ENCODE results near the gene SULT1A1. TPM values are rescaled to one million over a fixed set of nuclear protein-coding genes. Genes with fewer than 3 reads are reported as not detected.
"Not testable (repeated sequence)": the region's sequence is repeated elsewhere in the genome, so short reads cannot be mapped to it uniquely, and the experiment has no call there.

Gene SULT1A1
- total RNA-seq, 2 donors from 2014 or later: 7.0 to 27.2 TPM

DNA sequence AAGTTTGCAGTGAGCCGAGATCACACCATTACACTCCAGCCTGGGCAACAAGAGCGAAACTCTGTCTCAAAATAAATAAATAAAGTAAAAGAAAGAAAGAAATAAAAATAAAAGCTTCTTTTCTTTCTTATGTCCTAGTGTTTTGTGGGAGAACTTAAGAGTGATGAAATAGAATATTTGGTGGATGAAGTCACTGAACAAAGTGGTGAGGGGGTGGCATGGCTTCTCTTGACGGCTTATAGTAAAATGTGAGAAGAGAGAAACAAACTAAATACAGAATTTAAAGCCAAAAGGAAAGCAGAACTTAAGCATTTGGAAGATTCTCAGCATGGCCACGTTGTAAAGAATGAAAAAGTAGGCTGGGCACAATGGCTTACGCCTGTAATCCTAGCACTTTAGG, 40.8 kb downstream of the SULT1A1 start:
- Histone ChIP-seq H3K4me1 (ENCODE audit: control insufficient read depth in 1 of 2, low read depth in 2 of 2) (no peaks in the 10 kb centered on the region), H3K4me3 (no peak overlapping the region), H3K36me3 (no peaks in the 10 kb centered on the region), H3K27me3 (replicated peaks; ENCODE audit: insufficient read depth) (no peaks in the 10 kb centered on the region), H3K27ac (no peak overlapping the region), H3K9me3 (no peaks in the 10 kb centered on the region)
- TF ChIP-seq, protein P1, sequence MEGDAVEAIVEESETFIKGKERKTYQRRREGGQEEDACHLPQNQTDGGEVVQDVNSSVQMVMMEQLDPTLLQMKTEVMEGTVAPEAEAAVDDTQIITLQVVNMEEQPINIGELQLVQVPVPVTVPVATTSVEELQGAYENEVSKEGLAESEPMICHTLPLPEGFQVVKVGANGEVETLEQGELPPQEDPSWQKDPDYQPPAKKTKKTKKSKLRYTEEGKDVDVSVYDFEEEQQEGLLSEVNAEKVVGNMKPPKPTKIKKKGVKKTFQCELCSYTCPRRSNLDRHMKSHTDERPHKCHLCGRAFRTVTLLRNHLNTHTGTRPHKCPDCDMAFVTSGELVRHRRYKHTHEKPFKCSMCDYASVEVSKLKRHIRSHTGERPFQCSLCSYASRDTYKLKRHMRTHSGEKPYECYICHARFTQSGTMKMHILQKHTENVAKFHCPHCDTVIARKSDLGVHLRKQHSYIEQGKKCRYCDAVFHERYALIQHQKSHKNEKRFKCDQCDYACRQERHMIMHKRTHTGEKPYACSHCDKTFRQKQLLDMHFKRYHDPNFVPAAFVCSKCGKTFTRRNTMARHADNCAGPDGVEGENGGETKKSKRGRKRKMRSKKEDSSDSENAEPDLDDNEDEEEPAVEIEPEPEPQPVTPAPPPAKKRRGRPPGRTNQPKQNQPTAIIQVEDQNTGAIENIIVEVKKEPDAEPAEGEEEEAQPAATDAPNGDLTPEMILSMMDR (IDR thresholded peaks at IDR 0.05): no peak
- ATAC-seq (ENCODE audit: insufficient number of reproducible peaks, low FRiP score, low read depth): no peak
- DNase-seq (ENCODE audit: low spot score): no peak

DNA sequence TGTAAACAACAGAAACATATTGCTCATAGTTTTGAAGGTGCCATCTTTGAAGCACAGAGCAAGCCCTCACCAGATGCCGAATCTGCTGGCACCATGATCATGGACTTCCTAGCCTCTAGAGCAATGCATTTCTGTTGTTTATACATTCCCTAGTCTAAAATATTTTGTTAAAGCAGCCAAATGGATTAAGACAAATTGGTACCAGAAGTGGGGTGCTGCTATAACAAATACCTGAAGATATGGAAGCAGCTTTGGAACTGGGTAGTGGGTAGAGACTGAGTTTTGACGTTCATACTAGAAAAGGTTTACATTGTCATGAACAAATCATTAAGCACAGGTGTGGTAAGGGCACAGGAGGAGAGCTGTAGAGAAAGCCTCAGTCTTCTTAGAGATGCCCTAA, 42.6 kb downstream of the SULT1A1 start:
- H3K36me3 ChIP-seq: no peaks in the 10 kb centered on the region
- H3K27me3 ChIP-seq (replicated peaks; ENCODE audit: insufficient read depth): no peaks in the 10 kb centered on the region
- H3K4me3 ChIP-seq: no peak overlapping the region
- H3K27ac ChIP-seq: no peak overlapping the region
- H3K9me3 ChIP-seq: no peaks in the 10 kb centered on the region
- TF ChIP-seq, protein P1 (IDR thresholded peaks at IDR 0.05): no peak
- DNase-seq (ENCODE audit: low spot score): no peak
- ATAC-seq (ENCODE audit: insufficient number of reproducible peaks, low FRiP score, low read depth): no peak
- H3K4me1 ChIP-seq (ENCODE audit: control insufficient read depth in 1 of 2, low read depth in 2 of 2): peaks cover 0 to 1% of the 10 kb centered on the region in 2 donors

DNA sequence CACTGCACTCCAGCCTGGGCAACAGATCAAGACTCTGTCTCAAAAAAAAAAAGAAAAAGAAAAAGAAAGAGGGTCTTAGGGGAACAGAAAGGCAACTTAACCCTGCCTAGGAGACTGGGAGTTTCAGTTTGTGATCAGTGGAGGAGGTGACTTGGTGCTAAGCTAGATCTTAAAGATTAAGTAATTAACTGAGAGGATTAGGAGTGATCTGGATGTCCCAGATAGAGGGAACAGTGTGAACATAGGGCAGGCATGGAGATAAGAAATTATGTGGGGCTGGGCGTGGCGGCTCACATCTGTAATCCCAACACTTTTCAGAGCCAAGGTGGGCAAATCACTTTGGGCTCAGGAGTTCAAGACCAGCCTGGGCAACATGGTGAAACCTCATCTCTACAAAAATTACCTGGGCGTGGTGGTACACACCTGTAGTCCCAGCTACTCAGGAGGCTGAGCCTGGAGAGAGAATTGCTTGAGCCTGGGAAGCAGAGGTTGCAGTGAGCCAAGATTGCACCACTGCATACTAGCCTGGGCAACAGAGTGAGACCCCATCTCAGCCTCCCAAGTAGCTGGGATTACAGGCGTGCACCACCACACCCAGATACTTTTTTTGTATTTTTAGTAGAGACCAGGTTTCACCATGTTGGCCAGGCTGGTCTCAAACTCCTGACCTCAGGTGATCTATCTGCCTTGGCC, 43.5 kb downstream of the SULT1A1 start:
- not testable (repeated sequence) for H3K27ac ChIP-seq; ATAC-seq (ENCODE audit: insufficient number of reproducible peaks, low FRiP score, low read depth); H3K4me3 ChIP-seq; H3K9me3 ChIP-seq; H3K27me3 ChIP-seq (replicated peaks; ENCODE audit: insufficient read depth); DNase-seq (ENCODE audit: low spot score); H3K36me3 ChIP-seq
- peaks cover 0 to 10% of the 10 kb centered on the region in 2 donors for H3K4me1 ChIP-seq (ENCODE audit: control insufficient read depth in 1 of 2, low read depth in 2 of 2)

DNA sequence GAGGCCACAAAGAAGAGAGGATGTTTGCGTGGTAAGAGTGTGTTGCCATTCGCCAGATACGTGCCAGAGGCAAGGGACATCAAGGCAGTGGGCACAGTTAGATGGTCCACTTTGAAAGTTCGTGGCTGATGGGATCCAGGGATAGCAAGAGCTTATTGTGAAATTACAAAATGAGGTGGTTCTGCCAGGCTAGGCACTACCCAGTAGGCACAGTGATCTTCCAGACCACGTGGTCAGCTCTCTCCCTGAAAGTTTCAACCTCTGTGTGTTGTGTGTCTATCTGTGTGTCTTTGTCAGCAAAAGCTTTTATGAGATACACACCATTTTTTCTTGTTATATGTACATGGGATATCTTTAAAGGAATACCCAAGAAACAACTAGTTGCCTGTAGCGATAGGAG, 46.6 kb downstream of the SULT1A1 start:
- H3K4me3 ChIP-seq: no peak overlapping the region
- DNase-seq (ENCODE audit: low spot score) (no peak), ATAC-seq (ENCODE audit: insufficient number of reproducible peaks, low FRiP score, low read depth) (no peak)
- TF ChIP-seq, protein P1 (IDR thresholded peaks at IDR 0.05): no peak
- H3K27ac ChIP-seq: no peak overlapping the region
- H3K36me3 ChIP-seq: no peaks in the 10 kb centered on the region
- no peaks in the 10 kb centered on the region for H3K9me3 ChIP-seq
- H3K4me1 ChIP-seq (ENCODE audit: control insufficient read depth in 1 of 2, low read depth in 2 of 2): peaks cover 0 to 13% of the 10 kb centered on the region in 2 donors
- H3K27me3 ChIP-seq (replicated peaks; ENCODE audit: insufficient read depth): no peaks in the 10 kb centered on the region

DNA sequence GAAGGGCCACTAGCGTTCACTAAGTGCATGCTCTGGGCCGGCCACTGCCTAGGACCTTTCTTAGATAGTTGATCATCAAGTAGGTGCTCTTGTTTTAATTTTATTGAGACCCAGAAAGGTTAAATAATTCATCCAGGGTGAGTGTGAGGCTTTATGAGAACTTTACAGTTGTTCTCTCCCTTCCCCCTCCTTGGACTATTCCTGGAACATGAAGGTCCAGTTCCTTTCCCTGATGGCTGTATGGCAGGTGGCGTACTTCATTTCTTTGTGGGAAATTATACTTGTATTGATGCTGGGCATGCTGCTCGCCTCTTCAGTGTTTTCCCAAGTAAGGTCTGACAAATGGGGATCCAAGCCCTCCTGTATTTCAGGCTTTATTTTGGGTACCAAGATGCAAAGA, 47.6 kb downstream of the SULT1A1 start:
- Histone ChIP-seq H3K9me3 (no peaks in the 10 kb centered on the region), H3K36me3 (no peaks in the 10 kb centered on the region), H3K27me3 (replicated peaks; ENCODE audit: insufficient read depth) (no peaks in the 10 kb centered on the region), H3K27ac (no peak overlapping the region), H3K4me3 (no peak overlapping the region), H3K4me1 (ENCODE audit: control insufficient read depth in 1 of 2, low read depth in 2 of 2) (peaks cover 0 to 13% of the 10 kb centered on the region in 2 donors)
- TF ChIP-seq, protein P1 (IDR thresholded peaks at IDR 0.05): no peak
- DNase-seq (ENCODE audit: low spot score): no peak
- ATAC-seq (ENCODE audit: insufficient number of reproducible peaks, low FRiP score, low read depth): no peak
